HG02759 (cell line): ENCODE measurements around the gene CCDC32.
A peak's percentile ranks its signal among the peaks of the same experiment; 100 is the strongest.

Source experiments
- ATAC-seq: cut with Tn5 transposase; IDR thresholded peaks from one replicate; pipeline ENCODE4 v1.9.1; 2021; ENCODE audit warnings: mild to moderate bottlenecking, moderate library complexity; ENCODE audit not compliant: unreplicated experiment

Gene CCDC32

GRCh38 chr15:40523611-40524010 lies 41.2 kb downstream of the CCDC32 start:
- no peak for ATAC-seq

- ATAC-seq = no peak
Measured at GRCh38 chr15:40516322-40516721, 48.5 kb downstream of the CCDC32 start.

- ATAC-seq = no peak
Measured at GRCh38 chr15:40513609-40514008, 51.2 kb downstream of the CCDC32 start.

GRCh38 chr15:40512440-40512839 lies 52.4 kb downstream of the CCDC32 start:
- ATAC-seq = no peak

- peak; percentile 55 for ATAC-seq
Measured at GRCh38 chr15:40511472-40512133, 53.2 kb downstream of the CCDC32 start.

- ATAC-seq = peak; percentile 68
Measured at GRCh38 chr15:40511093-40511471, 53.8 kb downstream of the CCDC32 start.

GRCh38 chr15:40510201-40510600 lies 54.6 kb downstream of the CCDC32 start:
- ATAC-seq = no peak

GRCh38 chr15:40508216-40508615 lies 56.6 kb downstream of the CCDC32 start:
- no peak for ATAC-seq

GRCh38 chr15:40506964-40507571 lies 57.8 kb downstream of the CCDC32 start:
- ATAC-seq = peak; percentile 50
